ENCODE results near the gene WDR35.

The WDR35 gene

GRCh38 chr2:20001361-20001863, 11.5 kb upstream of the WDR35 start:
- DNase-seq (ENCODE audit: low read depth): no peak
- TF ChIP-seq, protein P1, sequence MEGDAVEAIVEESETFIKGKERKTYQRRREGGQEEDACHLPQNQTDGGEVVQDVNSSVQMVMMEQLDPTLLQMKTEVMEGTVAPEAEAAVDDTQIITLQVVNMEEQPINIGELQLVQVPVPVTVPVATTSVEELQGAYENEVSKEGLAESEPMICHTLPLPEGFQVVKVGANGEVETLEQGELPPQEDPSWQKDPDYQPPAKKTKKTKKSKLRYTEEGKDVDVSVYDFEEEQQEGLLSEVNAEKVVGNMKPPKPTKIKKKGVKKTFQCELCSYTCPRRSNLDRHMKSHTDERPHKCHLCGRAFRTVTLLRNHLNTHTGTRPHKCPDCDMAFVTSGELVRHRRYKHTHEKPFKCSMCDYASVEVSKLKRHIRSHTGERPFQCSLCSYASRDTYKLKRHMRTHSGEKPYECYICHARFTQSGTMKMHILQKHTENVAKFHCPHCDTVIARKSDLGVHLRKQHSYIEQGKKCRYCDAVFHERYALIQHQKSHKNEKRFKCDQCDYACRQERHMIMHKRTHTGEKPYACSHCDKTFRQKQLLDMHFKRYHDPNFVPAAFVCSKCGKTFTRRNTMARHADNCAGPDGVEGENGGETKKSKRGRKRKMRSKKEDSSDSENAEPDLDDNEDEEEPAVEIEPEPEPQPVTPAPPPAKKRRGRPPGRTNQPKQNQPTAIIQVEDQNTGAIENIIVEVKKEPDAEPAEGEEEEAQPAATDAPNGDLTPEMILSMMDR (IDR thresholded peaks at IDR 0.05; ENCODE audit: low read depth, low read length, missing control alignments): no peak
- H3K4me3 ChIP-seq (ENCODE audit: low read depth, low read length): no peak overlapping the region
- in situ Hi-C loops (cut with HindIII; ENCODE audit: low sequenced_read_pairs): no loop called here

- DNase-seq (ENCODE audit: low read depth): no peak
- TF ChIP-seq, protein P1 (IDR thresholded peaks at IDR 0.05; ENCODE audit: low read depth, low read length, missing control alignments): no peak
- H3K4me3 ChIP-seq (ENCODE audit: low read depth, low read length): no peak overlapping the region
- in situ Hi-C loops (cut with HindIII; ENCODE audit: low sequenced_read_pairs): no loop called here
Measured at GRCh38 chr2:19993731-19994130, 3.8 kb upstream of the WDR35 start.

DNA sequence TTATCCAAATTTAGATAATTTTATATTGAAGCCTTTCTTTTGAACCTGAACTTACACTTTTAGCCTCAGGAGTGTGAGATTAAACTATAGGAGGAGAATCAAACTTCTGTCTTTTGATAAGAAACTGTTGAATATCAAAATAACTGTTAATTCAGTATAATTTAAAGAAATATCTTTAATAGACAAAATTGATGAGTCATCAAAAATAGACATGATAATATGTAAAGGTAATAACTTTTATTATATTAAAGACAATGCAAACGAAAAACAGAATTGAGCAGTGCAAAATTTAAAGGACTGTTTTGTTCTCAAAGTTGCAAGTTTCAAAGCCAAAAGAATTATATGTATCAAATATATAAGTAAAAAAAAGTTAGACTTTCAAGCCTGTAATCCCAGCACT, 2.0 kb upstream of the WDR35 start:
- in situ Hi-C loops (cut with HindIII; ENCODE audit: low sequenced_read_pairs): no loop called here
- H3K4me3 ChIP-seq (ENCODE audit: low read depth, low read length): no peak overlapping the region
- TF ChIP-seq, protein P1 (IDR thresholded peaks at IDR 0.05; ENCODE audit: low read depth, low read length, missing control alignments): no peak
- no peak for DNase-seq (ENCODE audit: low read depth)

DNA sequence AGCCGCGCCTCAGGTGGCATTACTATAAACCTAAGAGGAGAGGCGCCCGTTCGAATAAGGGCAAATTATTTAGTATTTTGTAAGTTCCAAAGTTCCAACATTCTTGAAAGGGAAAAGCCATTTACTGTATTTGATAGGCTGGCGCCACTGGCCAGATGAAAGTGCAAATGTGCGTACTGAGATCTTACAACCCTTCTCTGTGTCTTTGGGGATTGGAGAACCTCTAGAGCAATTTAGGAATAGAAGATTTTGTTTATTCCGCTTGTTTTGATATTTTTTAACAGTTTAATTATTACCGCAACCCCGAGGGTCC, 467 bp upstream of the WDR35 start:
- TF ChIP-seq, protein P1 (IDR thresholded peaks at IDR 0.05; ENCODE audit: low read depth, low read length, missing control alignments): no peak
- peak overlapping the region; percentile 79 for H3K4me3 ChIP-seq (ENCODE audit: low read depth, low read length)
- DNase-seq (ENCODE audit: low read depth): no peak
- in situ Hi-C loops (cut with HindIII; ENCODE audit: low sequenced_read_pairs): no loop called here

DNA sequence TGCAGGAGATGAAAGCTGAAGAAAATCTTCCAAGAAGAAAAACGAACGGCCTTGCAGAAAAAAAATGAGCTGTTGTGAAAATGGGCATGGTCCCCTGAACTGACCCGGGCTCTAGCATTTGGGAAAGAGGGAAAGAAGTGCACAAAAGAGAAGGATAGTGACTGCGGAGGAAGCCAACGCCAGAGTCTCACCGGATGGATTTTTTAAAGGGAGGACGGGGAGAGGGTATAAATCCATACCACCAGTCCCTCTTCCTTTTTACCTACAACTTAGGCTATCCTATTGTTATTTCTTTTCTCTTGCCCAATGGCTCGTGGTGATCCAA, 601 bp downstream of the WDR35 start:
- TF ChIP-seq, protein P1 (IDR thresholded peaks at IDR 0.05; ENCODE audit: low read depth, low read length, missing control alignments): no peak
- no peak for DNase-seq (ENCODE audit: low read depth)
- in situ Hi-C loops (cut with HindIII; ENCODE audit: low sequenced_read_pairs): no loop called here
- H3K4me3 ChIP-seq (ENCODE audit: low read depth, low read length): peak overlapping the region; percentile 79

DNA sequence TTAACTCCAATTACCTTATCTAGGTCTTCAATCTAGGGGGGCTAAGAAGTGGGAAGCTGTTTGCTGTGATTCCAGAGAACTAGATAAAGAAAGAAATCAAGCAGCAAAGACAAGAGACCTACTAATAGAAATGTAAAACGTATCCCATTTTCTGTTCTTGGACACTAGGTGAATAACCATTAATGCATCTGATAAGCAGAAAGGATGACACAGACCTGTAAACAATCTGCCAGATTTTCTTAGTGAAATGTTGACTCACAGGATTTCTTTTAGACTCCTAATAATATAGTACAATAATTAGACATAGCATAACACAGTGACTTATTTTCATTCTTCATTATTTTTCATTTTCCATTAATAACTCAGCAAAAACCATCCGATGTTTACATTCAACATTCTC, 1.3 kb downstream of the WDR35 start:
- no peak for DNase-seq (ENCODE audit: low read depth)
- in situ Hi-C loops (cut with HindIII; ENCODE audit: low sequenced_read_pairs): no loop called here
- H3K4me3 ChIP-seq (ENCODE audit: low read depth, low read length): peak overlapping the region; percentile 79

More for the DNA sequence above, 1.3 kb downstream of the WDR35 start:
- TF ChIP-seq, protein P1 (IDR thresholded peaks at IDR 0.05; ENCODE audit: low read depth, low read length, missing control alignments): no peak

Measured in astrocyte of the cerebellum (primary cell).